Bronchial epithelial cell (primary cell): ENCODE measurements around the gene SUSD6. TPM values are rescaled to one million over a fixed set of nuclear protein-coding genes. Genes with fewer than 3 reads are reported as not detected.

ENCODE experiments used
- DNase-seq: peaks from one replicate; pipeline ENCODE4 v3.0.0-alpha.2; 2010; ENCODE audit warnings: low read depth
- FAIRE-seq: peaks from 2 replicates; lab custom pipeline; 2011; peaks lifted over from hg19 to GRCh38; lab: Jason Lieb, UNC
- H3K27me3 ChIP-seq: 2 replicates; pipeline ENCODE4 v1.5.1; 2011; ENCODE audit warnings: low read length; ENCODE audit not compliant: control insufficient read depth, insufficient read depth
- H3K36me3 ChIP-seq: 2 replicates; pipeline ENCODE4 v1.5.1; 2011; ENCODE audit warnings: low read length; ENCODE audit not compliant: control insufficient read depth, insufficient read depth
- H3K4me3 ChIP-seq: 2 replicates; pipeline ENCODE4 v1.5.1; 2011; ENCODE audit warnings: mild to moderate bottlenecking, low read depth, low read length, control low read depth
- total RNA-seq: library from RNA; depleted of rRNA; stranded (reverse); fragments of >200 nt; gene quantifications from 2 replicates; pipeline ENCODE4 v1.2.1, GENCODE V29; 2014
- TF ChIP-seq, protein P1 (sequence below): IDR thresholded peaks from 2 replicates; pipeline ENCODE4 v1.5.1; 2011; ENCODE audit warnings: mild to moderate bottlenecking, moderate library complexity, low read length, control low read depth, inconsistent platforms; ENCODE audit not compliant: insufficient read depth, severe bottlenecking

The SUSD6 gene
- total RNA-seq, 1 donor from 2014 or later: 3.9 TPM

DNA sequence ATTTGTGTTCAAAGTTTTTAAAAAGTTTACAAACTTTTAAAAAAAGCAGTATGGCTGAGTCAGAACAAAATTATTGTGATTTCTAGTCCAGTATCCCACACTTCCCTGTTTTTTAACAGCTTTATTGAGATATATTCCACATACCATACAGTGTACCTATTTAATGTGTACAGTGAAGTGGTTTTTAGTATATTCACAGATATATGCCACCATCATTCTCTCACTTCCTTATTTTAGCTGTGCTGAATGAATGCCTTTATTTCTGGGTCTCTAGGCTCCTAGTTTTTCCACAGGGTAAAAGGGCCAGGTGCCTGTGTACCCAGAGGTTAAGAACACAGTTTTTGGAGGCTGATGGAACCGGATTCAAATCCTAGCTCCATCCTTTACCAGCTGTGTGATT lies 96.7 kb downstream of the SUSD6 start:
- TF ChIP-seq, protein P1, sequence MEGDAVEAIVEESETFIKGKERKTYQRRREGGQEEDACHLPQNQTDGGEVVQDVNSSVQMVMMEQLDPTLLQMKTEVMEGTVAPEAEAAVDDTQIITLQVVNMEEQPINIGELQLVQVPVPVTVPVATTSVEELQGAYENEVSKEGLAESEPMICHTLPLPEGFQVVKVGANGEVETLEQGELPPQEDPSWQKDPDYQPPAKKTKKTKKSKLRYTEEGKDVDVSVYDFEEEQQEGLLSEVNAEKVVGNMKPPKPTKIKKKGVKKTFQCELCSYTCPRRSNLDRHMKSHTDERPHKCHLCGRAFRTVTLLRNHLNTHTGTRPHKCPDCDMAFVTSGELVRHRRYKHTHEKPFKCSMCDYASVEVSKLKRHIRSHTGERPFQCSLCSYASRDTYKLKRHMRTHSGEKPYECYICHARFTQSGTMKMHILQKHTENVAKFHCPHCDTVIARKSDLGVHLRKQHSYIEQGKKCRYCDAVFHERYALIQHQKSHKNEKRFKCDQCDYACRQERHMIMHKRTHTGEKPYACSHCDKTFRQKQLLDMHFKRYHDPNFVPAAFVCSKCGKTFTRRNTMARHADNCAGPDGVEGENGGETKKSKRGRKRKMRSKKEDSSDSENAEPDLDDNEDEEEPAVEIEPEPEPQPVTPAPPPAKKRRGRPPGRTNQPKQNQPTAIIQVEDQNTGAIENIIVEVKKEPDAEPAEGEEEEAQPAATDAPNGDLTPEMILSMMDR: no peak
- Histone ChIP-seq H3K27me3 (no peaks in the 10 kb centered on the region), H3K4me3 (no peak overlapping the region), H3K36me3 (peaks cover 22% of the 10 kb centered on the region)
- no peak for FAIRE-seq
- DNase-seq: no peak

DNA sequence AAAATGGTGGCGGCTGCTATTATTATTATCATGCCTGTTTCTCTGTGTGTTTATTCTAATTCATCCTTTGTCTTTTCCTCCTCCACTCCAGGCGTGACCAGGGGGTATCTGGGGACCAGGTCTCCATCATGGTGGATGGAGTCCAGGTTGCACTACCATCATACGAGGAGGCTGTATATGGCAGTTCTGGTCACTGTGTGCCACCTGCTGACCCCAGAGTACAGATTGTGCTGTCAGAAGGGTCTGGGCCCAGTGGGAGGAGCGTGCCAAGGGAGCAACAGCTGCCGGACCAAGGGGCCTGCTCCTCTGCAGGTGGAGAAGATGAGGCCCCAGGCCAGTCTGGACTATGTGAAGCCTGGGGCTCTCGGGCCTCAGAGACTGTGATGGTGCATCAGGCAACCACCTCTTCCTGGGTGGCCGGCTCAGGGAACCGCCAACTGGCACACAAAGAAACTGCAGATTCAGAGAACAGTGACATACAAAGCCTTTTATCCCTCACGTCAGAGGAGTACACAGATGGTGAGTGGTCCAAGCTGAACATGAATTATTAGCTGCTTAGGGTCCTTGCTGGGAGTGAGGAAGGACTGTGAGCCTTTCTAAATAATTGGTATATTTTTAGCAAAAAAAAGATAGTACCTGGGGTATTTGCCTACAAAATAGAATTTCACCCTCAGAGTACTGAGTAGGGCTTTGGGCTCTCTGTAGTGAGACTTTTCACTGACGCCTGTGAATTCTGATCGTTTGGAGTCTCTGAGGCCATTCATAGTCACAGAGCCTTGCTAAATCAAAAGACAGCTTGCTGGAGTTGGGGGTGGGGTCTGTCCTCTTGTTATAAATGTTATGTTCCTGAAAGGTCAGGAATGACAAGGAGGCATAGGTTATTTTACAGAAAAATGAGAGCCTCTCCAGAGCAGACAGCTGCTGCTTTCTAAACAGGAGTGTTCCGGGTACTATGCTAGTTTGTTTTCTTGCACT lies 97.5 kb downstream of the SUSD6 start:
- Histone ChIP-seq H3K36me3 (peaks cover 19% of the 10 kb centered on the region), H3K4me3 (no peak overlapping the region), H3K27me3 (no peaks in the 10 kb centered on the region)
- no peak for FAIRE-seq
- DNase-seq: no peak
- TF ChIP-seq, protein P1: peak; percentile 39

DNA sequence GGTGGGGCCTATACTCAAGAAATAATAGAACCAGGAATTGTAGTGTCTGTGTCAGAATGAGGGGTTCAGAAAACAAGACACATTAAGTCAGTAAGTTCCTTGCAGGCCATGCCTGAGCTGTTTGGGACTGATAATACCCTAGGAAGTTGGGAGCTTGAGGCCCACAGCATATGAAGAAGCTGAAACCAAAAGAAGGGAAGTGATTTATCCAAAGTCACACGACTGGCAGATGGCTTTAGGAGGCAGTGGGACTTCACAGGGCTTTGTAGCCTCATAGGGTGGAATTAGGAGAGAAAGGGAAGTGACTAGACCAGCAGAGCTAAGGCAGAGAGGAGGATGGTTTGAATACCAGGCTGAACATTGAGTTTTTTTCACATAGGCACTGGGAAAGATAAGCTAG lies 99.0 kb downstream of the SUSD6 start:
- Histone ChIP-seq H3K36me3 (peaks cover 11% of the 10 kb centered on the region), H3K27me3 (no peaks in the 10 kb centered on the region), H3K4me3 (no peak overlapping the region)
- DNase-seq: no peak
- TF ChIP-seq, protein P1: no peak
- FAIRE-seq: no peak

DNA sequence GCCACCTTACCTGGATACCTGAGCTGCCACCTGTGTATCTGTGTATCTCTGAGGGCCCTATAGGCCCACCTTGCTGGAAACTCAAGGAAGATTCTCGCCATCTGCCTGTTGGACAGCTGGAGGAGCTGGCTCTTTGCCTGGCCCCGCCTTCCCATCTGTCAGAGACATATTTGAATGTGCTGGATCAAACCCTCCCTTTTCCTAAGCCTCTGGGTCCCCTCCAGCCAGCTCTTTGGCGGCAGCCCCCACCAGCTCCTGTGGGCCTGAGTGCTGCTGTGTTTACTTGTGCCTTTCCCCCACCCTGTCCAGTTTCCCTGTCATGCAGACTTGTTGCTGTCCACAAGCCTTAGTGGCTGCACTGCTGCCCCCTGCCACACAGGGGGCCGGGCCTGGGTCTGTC lies 99.7 kb downstream of the SUSD6 start:
- TF ChIP-seq, protein P1: no peak
- FAIRE-seq: no peak
- no peak for DNase-seq
- no peaks in the 10 kb centered on the region for H3K27me3 ChIP-seq
- H3K4me3 ChIP-seq: no peak overlapping the region
- peaks cover 8% of the 10 kb centered on the region for H3K36me3 ChIP-seq

DNA sequence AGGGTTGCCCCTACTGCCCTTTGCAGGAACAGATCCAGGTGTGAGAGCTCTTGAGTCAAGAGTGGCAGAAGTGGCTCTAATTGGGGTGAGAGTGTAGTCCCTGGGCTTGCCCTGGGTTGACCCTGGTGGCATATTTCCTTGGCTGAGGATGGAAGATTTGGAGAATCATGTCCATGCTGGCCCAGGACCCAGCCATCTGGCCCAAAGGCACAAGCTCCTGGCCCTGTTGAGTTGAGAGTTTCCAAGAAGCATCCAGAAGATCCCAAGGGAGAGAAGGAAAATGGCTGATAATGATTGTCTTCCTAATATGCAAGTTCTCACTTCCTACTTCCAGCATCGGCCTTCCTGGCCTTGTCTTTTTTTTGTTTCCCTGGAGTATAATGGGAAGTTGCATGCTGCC lies 100.1 kb downstream of the SUSD6 start:
- FAIRE-seq: no peak

More for the DNA sequence above, 100.1 kb downstream of the SUSD6 start:
- Histone ChIP-seq H3K27me3 (no peaks in the 10 kb centered on the region), H3K4me3 (no peak overlapping the region), H3K36me3 (peaks cover 8% of the 10 kb centered on the region)
- no peak for DNase-seq
- TF ChIP-seq, protein P1: no peak
